Panc1 (cell line): Measurements from ENCODE around the gene LCE1F. TPM values are rescaled to one million over a fixed set of nuclear protein-coding genes. Genes with fewer than 3 reads are reported as not detected.

Experiments used
- ATAC-seq: fragments of 200-7000 bp; cut with Tn5 transposase; 2 replicates; pipeline ENCODE4 v1.9.1; 2020; ENCODE audit warnings: mild to moderate bottlenecking, moderate library complexity
- BruUV-seq: library from RNA; stranded (reverse); fragments of 400-500 nt; replicated peaks from 2 replicates; lab custom pipeline; 2021; lab: Mats Ljungman, UMichigan
- CTCF ChIA-PET: fragments of 300-600 bp; sonication (Branson Sonifier 250); formaldehyde crosslinking; loops from one replicate; lab custom pipeline; 2022; ENCODE audit warnings: antibody characterized with exemption; lab: Charles Lee
- POLR2A ChIA-PET: fragments of 300-600 bp; sonication (Branson Sonifier 250); formaldehyde crosslinking; loops from one replicate; lab custom pipeline; 2022; ENCODE audit warnings: antibody characterized with exemption; lab: Charles Lee
- DNase-seq: peaks from one replicate; pipeline ENCODE4 v3.0.0-alpha.2; 2010; ENCODE audit warnings: low read depth, low spot score
- H3K27ac ChIP-seq: 2 replicates; pipeline ENCODE4 v1.5.1; 2011; ENCODE audit warnings: mild to moderate bottlenecking, low read length, inconsistent platforms
- H3K27me3 ChIP-seq: fragments of 200-500 bp; sonication (Bioruptor generic); 2 replicates; pipeline ENCODE4 v1.6.0; 2014; ENCODE audit warnings: low read length, inconsistent platforms; ENCODE audit not compliant: control insufficient read depth, insufficient read depth
- H3K36me3 ChIP-seq: fragments of 200-500 bp; sonication (Bioruptor generic); 2 replicates; pipeline ENCODE4 v1.5.1; 2014; ENCODE audit warnings: inconsistent platforms, mild to moderate bottlenecking, low read length, moderate library complexity; ENCODE audit not compliant: control insufficient read depth, insufficient read depth
- H3K4me1 ChIP-seq: 2 replicates; pipeline ENCODE4 v1.5.1; 2011; ENCODE audit warnings: inconsistent platforms, mild to moderate bottlenecking, low read length, moderate library complexity; ENCODE audit not compliant: control insufficient read depth, insufficient read depth
- H3K4me3 ChIP-seq, 2 experiments: 2 replicates each; pipeline ENCODE4 v1.5.1; 2011 to 2012; ENCODE audit warnings: low read depth in 2 of 2, low read length in 2 of 2, mild to moderate bottlenecking in 2 of 2, inconsistent platforms in 1 of 2, moderate library complexity in 1 of 2
- H3K9me3 ChIP-seq: fragments of 200-500 bp; sonication (Bioruptor generic); 2 replicates; pipeline ENCODE4 v1.5.1; 2014; ENCODE audit warnings: low read depth, mild to moderate bottlenecking, inconsistent platforms, low read length, moderate library complexity; ENCODE audit not compliant: control insufficient read depth, insufficient read depth
- CTCF ChIP-seq: fragments of 450-650 bp; IDR thresholded peaks from 2 replicates; pipeline ENCODE4 v1.5.1; 2017; ENCODE audit warnings: mild to moderate bottlenecking
- POLR2AphosphoS5 ChIP-seq: IDR thresholded peaks from 2 replicates; pipeline ENCODE4 v1.6.1; 2012; ENCODE audit warnings: mild to moderate bottlenecking, low read depth, low read length, moderate library complexity
- REST ChIP-seq, 2 experiments: IDR thresholded peaks; 2 replicates each; pipeline ENCODE4 v1.6.1; 2011 to 2012; ENCODE audit warnings: low read depth in 2 of 2, control low read depth in 1 of 2, low read length in 1 of 2, mild to moderate bottlenecking in 1 of 2, moderate library complexity in 1 of 2; ENCODE audit not compliant: insufficient read depth in 1 of 2
- SIN3A ChIP-seq: IDR thresholded peaks from 2 replicates; pipeline ENCODE4 v1.6.1; 2012; ENCODE audit warnings: low read depth, mild to moderate bottlenecking, low read length, moderate library complexity, borderline replicate concordance; ENCODE audit not compliant: insufficient read depth
- TCF7L2 ChIP-seq: IDR thresholded peaks from 2 replicates; pipeline ENCODE4 v1.6.1; 2011; ENCODE audit warnings: mild to moderate bottlenecking, low read depth, low read length, inconsistent platforms
- in situ Hi-C: cut with HindIII; loops from 2 replicates; pipeline ENCODE4 v1.10.0; 2016; ENCODE audit warnings: low sequenced_read_pairs, low pct_unique_long_range_greater_than_20kb
- intact Hi-C: fragments of 100-400 bp; cut with micrococcal nuclease; formaldehyde crosslinking; loops from one replicate; pipeline ENCODE4 v1.10.0; 2022; ENCODE audit not compliant: unreplicated experiment
- total RNA-seq: library from RNA; stranded (reverse); gene quantifications from one replicate; pipeline ENCODE4 v1.2.1, GENCODE V29; 2021; ENCODE audit not compliant: unreplicated experiment

LCE1F gene
- total RNA-seq, 1 experiment from 2014 or later: not detected

GRCh38 chr1:152806576-152806975 lies 31.6 kb downstream of the LCE1F start, which contains the start of gene LCE1C:
LCE1C (minus strand) TSS chr1:152806651; CDS start chr1:152805478, 1,173 bp downstream.
- DNase-seq: no peak
- intact Hi-C loops: no loop called here
- no TSS peak for BruUV-seq
- no peaks in the 10 kb centered on the region for H3K9me3 ChIP-seq
- no peaks in the 10 kb centered on the region for H3K4me1 ChIP-seq
- in situ Hi-C loops: no loop called here
- ChIA-PET POLR2A (no interaction called here), CTCF (no interaction called here)
- H3K27me3 ChIP-seq: peaks cover 7% of the 10 kb centered on the region; the same call in 1 of the 2 replicates
- ATAC-seq: no peak; the same call in 1 of the 2 replicates
- H3K27ac ChIP-seq: no peak within 1 kb of the TSS
- H3K4me3 ChIP-seq: no peak within 1 kb of the TSS
- TF ChIP-seq POLR2AphosphoS5 (no peak), CTCF (no peak), SIN3A (no peak), REST (IDR thresholded peaks at IDR 0.05; ENCODE audit: insufficient read depth in 1 of 2, low read depth in 2 of 2, low read length in 1 of 2) (no peak), TCF7L2 (no peak)
- no peaks in the 10 kb centered on the region for H3K36me3 ChIP-seq

GRCh38 chr1:152811050-152811449 lies 36.1 kb downstream of the LCE1F start:
- Histone ChIP-seq H3K36me3 (no peaks in the 10 kb centered on the region), H3K9me3 (no peaks in the 10 kb centered on the region), H3K4me1 (no peaks in the 10 kb centered on the region), H3K27me3 (peaks cover 7% of the 10 kb centered on the region; the same call in 1 of the 2 replicates), H3K4me3 (no peak overlapping the region), H3K27ac (no peak overlapping the region)
- TF ChIP-seq REST (IDR thresholded peaks at IDR 0.05; ENCODE audit: insufficient read depth in 1 of 2, low read depth in 2 of 2, low read length in 1 of 2): no peak
- no peak for TF ChIP-seq CTCF
- no peak for TF ChIP-seq SIN3A
- no peak for TF ChIP-seq POLR2AphosphoS5
- TF ChIP-seq TCF7L2: no peak
- ATAC-seq (no peak), DNase-seq (no peak)
- intact Hi-C loops (no loop called here), in situ Hi-C loops (no loop called here)
- CTCF ChIA-PET: no interaction called here
- POLR2A ChIA-PET: no interaction called here
- no TSS peak for BruUV-seq
